Measurements from ENCODE around the gene BMP5. TPM values are rescaled to one million over a fixed set of nuclear protein-coding genes. Genes with fewer than 3 reads are reported as not detected.

BMP5 gene
- total and polyA plus RNA-seq, 2 donors (not counting 1 experiment from before 2014, with no cell fraction given): 1.5 TPM; not detected in 1

GRCh38 chr6:55895972-55896730 lies 20.8 kb upstream of the BMP5 start:
- Histone ChIP-seq H3K9ac (ENCODE audit: insufficient read depth, low read length) (no peak overlapping the region), H3K4me3 (replicated peaks in 1 of 4; ENCODE audit: control extremely low read depth in 1 of 4, insufficient read depth in 1 of 4, low read depth in 3 of 4, low read length in 4 of 4) (no peak overlapping the region), H3K4me1 (ENCODE audit: control insufficient read depth, extremely low read depth, insufficient read depth, low read length) (no peaks in the 10 kb centered on the region), H2AFZ (ENCODE audit: low read length) (no peak overlapping the region), H3K27ac (ENCODE audit: insufficient read depth, low read length) (no peak overlapping the region), H3K4me2 (ENCODE audit: extremely low read depth, insufficient read depth, low read length) (no peak overlapping the region), H3K9me3 (ENCODE audit: control insufficient read depth, insufficient read depth, low read depth, low read length) (no peaks in the 10 kb centered on the region), H4K20me1 (ENCODE audit: control insufficient read depth, extremely low read depth, insufficient read depth, low read length) (no peaks in the 10 kb centered on the region), H3K27me3 (ENCODE audit: control insufficient read depth, insufficient read depth, low read length) (no peaks in the 10 kb centered on the region), H3K36me3 (ENCODE audit: control insufficient read depth, insufficient read depth, low read length) (no peaks in the 10 kb centered on the region), H3K79me2 (ENCODE audit: control insufficient read depth, insufficient read depth, low read length) (no peaks in the 10 kb centered on the region)
- DNase-seq (ENCODE audit: low read depth in 2 of 2): no peak
- TF ChIP-seq EZH2 (IDR thresholded peaks at IDR 0.05; ENCODE audit: low read length, missing control alignments) (no peak), CTCF (conservative IDR thresholded peaks at IDR 0.05 in 1 of 2, IDR thresholded peaks at IDR 0.05 in 1 of 2; ENCODE audit: low read depth in 1 of 2, low read length in 2 of 2) (no peak)

- Histone ChIP-seq H3K36me3 (ENCODE audit: control insufficient read depth, insufficient read depth, low read length) (no peaks in the 10 kb centered on the region), H4K20me1 (ENCODE audit: control insufficient read depth, extremely low read depth, insufficient read depth, low read length) (no peaks in the 10 kb centered on the region), H2AFZ (ENCODE audit: low read length) (no peak overlapping the region), H3K4me3 (replicated peaks in 1 of 4; ENCODE audit: control extremely low read depth in 1 of 4, insufficient read depth in 1 of 4, low read depth in 3 of 4, low read length in 4 of 4) (no peak overlapping the region), H3K27me3 (ENCODE audit: control insufficient read depth, insufficient read depth, low read length) (no peaks in the 10 kb centered on the region), H3K27ac (ENCODE audit: insufficient read depth, low read length) (no peak overlapping the region), H3K9me3 (ENCODE audit: control insufficient read depth, insufficient read depth, low read depth, low read length) (no peaks in the 10 kb centered on the region), H3K79me2 (ENCODE audit: control insufficient read depth, insufficient read depth, low read length) (no peaks in the 10 kb centered on the region), H3K9ac (ENCODE audit: insufficient read depth, low read length) (no peak overlapping the region), H3K4me2 (ENCODE audit: extremely low read depth, insufficient read depth, low read length) (no peak overlapping the region), H3K4me1 (ENCODE audit: control insufficient read depth, extremely low read depth, insufficient read depth, low read length) (no peaks in the 10 kb centered on the region)
- no peak for TF ChIP-seq EZH2 (IDR thresholded peaks at IDR 0.05; ENCODE audit: low read length, missing control alignments)
- TF ChIP-seq CTCF (conservative IDR thresholded peaks at IDR 0.05 in 1 of 2, IDR thresholded peaks at IDR 0.05 in 1 of 2; ENCODE audit: low read depth in 1 of 2, low read length in 2 of 2): no peak
- DNase-seq (ENCODE audit: low read depth in 2 of 2): no peak
These were observed 17.5 kb upstream of the BMP5 start for GRCh38 chr6:55892749-55893357.

- DNase-seq (ENCODE audit: low read depth in 2 of 2): no peak
These were observed 13.5 kb upstream of the BMP5 start for GRCh38 chr6:55888917-55889316.

More at GRCh38 chr6:55888917-55889316, 13.5 kb upstream of the BMP5 start:
- Histone ChIP-seq H3K27me3 (ENCODE audit: control insufficient read depth, insufficient read depth, low read length) (no peaks in the 10 kb centered on the region), H3K79me2 (ENCODE audit: control insufficient read depth, insufficient read depth, low read length) (no peaks in the 10 kb centered on the region), H3K9me3 (ENCODE audit: control insufficient read depth, insufficient read depth, low read depth, low read length) (no peaks in the 10 kb centered on the region), H4K20me1 (ENCODE audit: control insufficient read depth, extremely low read depth, insufficient read depth, low read length) (no peaks in the 10 kb centered on the region), H3K36me3 (ENCODE audit: control insufficient read depth, insufficient read depth, low read length) (no peaks in the 10 kb centered on the region), H3K27ac (ENCODE audit: insufficient read depth, low read length) (no peak overlapping the region), H3K4me1 (ENCODE audit: control insufficient read depth, extremely low read depth, insufficient read depth, low read length) (no peaks in the 10 kb centered on the region), H2AFZ (ENCODE audit: low read length) (no peak overlapping the region), H3K4me2 (ENCODE audit: extremely low read depth, insufficient read depth, low read length) (no peak overlapping the region), H3K9ac (ENCODE audit: insufficient read depth, low read length) (no peak overlapping the region), H3K4me3 (replicated peaks in 1 of 4; ENCODE audit: control extremely low read depth in 1 of 4, insufficient read depth in 1 of 4, low read depth in 3 of 4, low read length in 4 of 4) (no peak overlapping the region)
- TF ChIP-seq CTCF (conservative IDR thresholded peaks at IDR 0.05 in 1 of 2, IDR thresholded peaks at IDR 0.05 in 1 of 2; ENCODE audit: low read depth in 1 of 2, low read length in 2 of 2) (no peak), EZH2 (IDR thresholded peaks at IDR 0.05; ENCODE audit: low read length, missing control alignments) (no peak)
